Lower lobe of right lung (tissue), 2 donors: ENCODE measurements around the gene LHCGR. TPM values are rescaled to one million over a fixed set of nuclear protein-coding genes. Genes with fewer than 3 reads are reported as not detected.

Source experiments
- ATAC-seq, 2 donors: fragments of 200-7000 bp; cut with Tn5 transposase; one replicate each; pipeline ENCODE4 v1.9.1; 2020 to 2022; ENCODE audit warnings: mild to moderate bottlenecking in 2 of 2, moderate library complexity in 2 of 2
- DNase-seq: peaks from one replicate; pipeline ENCODE4 v3.0.0-alpha.2; 2020
- H3K27ac ChIP-seq: fragments of 200-600 bp; one replicate; pipeline ENCODE4 v1.8.0; 2022
- H3K27me3 ChIP-seq: fragments of 200-600 bp; one replicate; pipeline ENCODE4 v1.8.0; 2022; ENCODE audit warnings: low read depth
- H3K36me3 ChIP-seq: fragments of 200-600 bp; one replicate; pipeline ENCODE4 v1.8.0; 2022; ENCODE audit warnings: mild to moderate bottlenecking
- H3K4me1 ChIP-seq: fragments of 200-600 bp; one replicate; pipeline ENCODE4 v1.8.0; 2022
- H3K4me3 ChIP-seq: fragments of 200-600 bp; one replicate; pipeline ENCODE4 v1.8.0; 2022; ENCODE audit warnings: mild to moderate bottlenecking
- H3K9me3 ChIP-seq: fragments of 200-600 bp; one replicate; pipeline ENCODE4 v1.8.0; 2022
- intact Hi-C: fragments of 100-400 bp; cut with DNase I; formaldehyde crosslinking; loops from one replicate; pipeline ENCODE4 v1.11.0; 2022
- total RNA-seq: library from RNA; stranded (reverse); fragmentation: NEBNext Ultra II Directional; extraction: Animal tissue kit (Norgen Biotek cat#: 25700); gene quantifications from one replicate; pipeline ENCODE4 v1.2.1, GENCODE V29; 2021
- TF ChIP-seq, protein P1 (sequence below): fragments of 200-600 bp; IDR thresholded peaks from one replicate; pipeline ENCODE4 v1.8.0; 2022; ENCODE audit warnings: antibody characterized with exemption, mild to moderate bottlenecking
- donor health status: DM: no; HTN: yes; CAD: no; lungs with severe emphysema.

Gene LHCGR
- total RNA-seq, 1 donor from 2014 or later: 0.30 TPM

DNA sequence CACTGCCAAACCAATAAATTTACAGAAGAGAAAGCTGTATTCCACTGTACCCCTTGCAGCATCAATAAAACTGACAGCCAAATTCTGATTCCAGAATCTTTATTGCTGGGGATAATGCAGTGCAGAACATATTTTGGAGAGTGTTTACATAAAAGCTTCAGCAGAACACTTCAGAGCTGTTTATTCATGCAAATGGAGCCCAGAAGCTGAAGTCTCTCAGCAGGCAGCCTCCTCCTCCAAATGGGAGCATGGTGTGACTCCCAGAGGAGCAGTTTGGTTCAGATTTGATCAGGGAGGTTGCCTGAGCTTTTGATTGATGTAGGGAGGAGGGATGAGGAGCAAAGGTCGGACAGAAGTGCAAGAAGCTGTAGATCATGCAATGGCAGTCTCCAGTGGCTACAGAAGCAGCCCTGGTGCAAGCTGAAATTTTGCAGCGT lies 22.4 kb downstream of the LHCGR start:
- TF ChIP-seq, protein P1, sequence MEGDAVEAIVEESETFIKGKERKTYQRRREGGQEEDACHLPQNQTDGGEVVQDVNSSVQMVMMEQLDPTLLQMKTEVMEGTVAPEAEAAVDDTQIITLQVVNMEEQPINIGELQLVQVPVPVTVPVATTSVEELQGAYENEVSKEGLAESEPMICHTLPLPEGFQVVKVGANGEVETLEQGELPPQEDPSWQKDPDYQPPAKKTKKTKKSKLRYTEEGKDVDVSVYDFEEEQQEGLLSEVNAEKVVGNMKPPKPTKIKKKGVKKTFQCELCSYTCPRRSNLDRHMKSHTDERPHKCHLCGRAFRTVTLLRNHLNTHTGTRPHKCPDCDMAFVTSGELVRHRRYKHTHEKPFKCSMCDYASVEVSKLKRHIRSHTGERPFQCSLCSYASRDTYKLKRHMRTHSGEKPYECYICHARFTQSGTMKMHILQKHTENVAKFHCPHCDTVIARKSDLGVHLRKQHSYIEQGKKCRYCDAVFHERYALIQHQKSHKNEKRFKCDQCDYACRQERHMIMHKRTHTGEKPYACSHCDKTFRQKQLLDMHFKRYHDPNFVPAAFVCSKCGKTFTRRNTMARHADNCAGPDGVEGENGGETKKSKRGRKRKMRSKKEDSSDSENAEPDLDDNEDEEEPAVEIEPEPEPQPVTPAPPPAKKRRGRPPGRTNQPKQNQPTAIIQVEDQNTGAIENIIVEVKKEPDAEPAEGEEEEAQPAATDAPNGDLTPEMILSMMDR: no peak
- peak in 1 of 2 donors; percentile 45 for ATAC-seq

DNA sequence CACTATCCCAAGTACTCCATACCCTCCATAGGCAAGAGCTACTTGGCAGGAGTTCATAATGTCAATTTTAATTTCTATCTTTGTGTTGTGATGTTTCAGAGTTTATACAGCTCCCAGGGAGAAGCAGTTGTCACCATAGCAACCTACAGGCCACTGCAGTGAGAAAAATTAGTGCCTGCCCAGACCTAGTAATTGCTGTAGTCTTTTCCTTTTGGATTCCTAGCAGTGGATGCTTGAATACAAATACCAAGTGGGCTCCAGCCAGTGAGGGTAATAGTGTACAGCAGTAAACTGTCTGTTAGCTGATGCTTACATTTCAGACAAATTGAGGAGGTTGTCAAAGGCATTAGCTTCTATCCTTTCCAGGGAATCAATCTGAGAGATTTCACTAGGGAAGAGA lies 26.7 kb downstream of the LHCGR start:
- H3K4me1 ChIP-seq: peaks cover 4% of the 10 kb centered on the region
- H3K27ac ChIP-seq: no peak overlapping the region
- H3K27me3 ChIP-seq: no peaks in the 10 kb centered on the region
- TF ChIP-seq, protein P1: no peak
- ATAC-seq (no peak), DNase-seq (no peak)
- intact Hi-C loops: no loop called here
- no peaks in the 10 kb centered on the region for H3K36me3 ChIP-seq
- H3K9me3 ChIP-seq: no peaks in the 10 kb centered on the region
- no peak overlapping the region for H3K4me3 ChIP-seq

More for the DNA sequence above, 22.4 kb downstream of the LHCGR start:
- no peak overlapping the region for H3K27ac ChIP-seq
- no peak for DNase-seq
- no peaks in the 10 kb centered on the region for H3K36me3 ChIP-seq
- no peaks in the 10 kb centered on the region for H3K9me3 ChIP-seq
- H3K4me1 ChIP-seq: peaks cover 4% of the 10 kb centered on the region
- no peaks in the 10 kb centered on the region for H3K27me3 ChIP-seq
- H3K4me3 ChIP-seq: no peak overlapping the region
- intact Hi-C loops: no loop called here

GRCh38 chr2:48728295-48728694 lies 27.2 kb downstream of the LHCGR start:
- no peak overlapping the region for H3K27ac ChIP-seq
- no peak overlapping the region for H3K4me3 ChIP-seq
- H3K9me3 ChIP-seq: no peaks in the 10 kb centered on the region
- H3K36me3 ChIP-seq: no peaks in the 10 kb centered on the region
- intact Hi-C loops: no loop called here
- H3K27me3 ChIP-seq: no peaks in the 10 kb centered on the region
- TF ChIP-seq, protein P1: no peak
- ATAC-seq (no peak), DNase-seq (no peak)
- H3K4me1 ChIP-seq: peaks cover 4% of the 10 kb centered on the region

DNA sequence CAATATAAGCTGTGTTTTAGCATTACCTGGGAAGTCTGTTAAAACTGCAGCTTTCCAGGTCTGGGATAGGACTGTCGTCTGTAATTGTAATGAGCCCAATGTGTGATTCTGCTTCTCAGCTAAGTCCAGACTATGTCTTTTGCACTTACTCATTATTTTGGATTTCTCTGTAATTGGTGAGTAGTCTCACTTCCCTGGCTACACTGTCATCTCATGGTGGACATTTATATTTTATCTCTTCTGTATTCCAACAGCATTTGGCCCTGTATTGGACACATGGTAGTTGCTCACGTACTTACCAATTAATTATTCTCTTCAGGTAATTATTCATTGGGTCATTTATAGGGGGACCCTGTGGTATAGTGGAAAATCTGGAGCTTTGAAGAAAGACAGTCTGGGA lies 28.0 kb downstream of the LHCGR start:
- Histone ChIP-seq H3K27ac (no peak overlapping the region), H3K36me3 (no peaks in the 10 kb centered on the region), H3K9me3 (no peaks in the 10 kb centered on the region), H3K4me1 (no peaks in the 10 kb centered on the region), H3K4me3 (no peak overlapping the region), H3K27me3 (no peaks in the 10 kb centered on the region)
- TF ChIP-seq, protein P1: no peak
- DNase-seq: no peak
- intact Hi-C loops: no loop called here
- ATAC-seq: no peak

DNA sequence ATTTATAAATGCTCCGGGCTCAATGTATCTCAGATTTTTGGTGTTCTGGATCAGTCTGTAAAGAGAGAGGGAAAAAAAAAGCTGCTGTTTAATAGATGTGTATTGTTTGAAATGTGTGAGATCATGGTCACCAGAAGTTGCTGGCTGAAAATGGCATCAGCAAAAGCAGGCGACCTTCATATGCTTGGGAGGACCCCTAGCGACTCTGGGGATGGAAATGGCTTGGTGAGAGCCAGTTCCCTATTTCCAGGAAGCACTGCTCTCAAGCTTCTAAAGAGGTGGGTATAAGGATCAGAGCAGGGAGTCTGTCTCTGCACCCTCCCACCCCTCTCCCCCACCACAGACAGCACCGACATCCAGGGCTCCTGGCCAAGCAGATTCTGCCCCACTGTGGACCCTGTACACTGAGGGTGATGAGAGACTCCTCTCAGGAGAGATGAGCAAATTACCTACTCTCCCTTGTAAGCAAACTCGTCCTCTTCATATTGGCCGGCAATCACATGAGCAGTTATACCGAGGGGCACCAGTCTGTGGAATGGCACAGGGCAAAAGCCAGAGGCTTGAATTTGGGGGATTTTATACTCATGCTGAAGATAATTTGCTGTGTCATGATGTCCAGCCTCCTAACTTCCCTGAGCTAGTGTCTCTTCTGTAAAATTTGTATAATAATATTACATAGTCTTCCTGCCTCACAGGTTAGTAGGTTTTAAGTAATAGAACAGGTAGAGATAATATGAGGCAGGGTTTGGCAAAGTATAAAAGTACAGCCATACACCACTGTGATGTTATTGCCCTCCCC lies 29.6 kb downstream of the LHCGR start:
- Histone ChIP-seq H3K27me3 (no peaks in the 10 kb centered on the region), H3K36me3 (no peaks in the 10 kb centered on the region), H3K4me1 (peaks cover under 1% of the 10 kb centered on the region), H3K9me3 (no peaks in the 10 kb centered on the region), H3K4me3 (no peak overlapping the region), H3K27ac (no peak overlapping the region)
- intact Hi-C loops: no loop called here
- no peak for DNase-seq
- TF ChIP-seq, protein P1: no peak
- no peak for ATAC-seq
